ENCODE data around the gene RABGAP1L. TPM values are rescaled to one million over a fixed set of nuclear protein-coding genes. Genes with fewer than 3 reads are reported as not detected.
"Not testable (repeated sequence)": the region's sequence is repeated elsewhere in the genome, so short reads cannot be mapped to it uniquely, and the experiment has no call there.

RABGAP1L gene
- total and polyA plus RNA-seq, 2 donors from 2014 or later = 16.2 to 48.5 TPM

- H3K27me3 ChIP-seq (ENCODE audit: control insufficient read depth, insufficient read depth, low read length) = no peaks in the 10 kb centered on the region
- FAIRE-seq (no peak), DNase-seq (no peak)
- H3K36me3 ChIP-seq (ENCODE audit: control insufficient read depth in 2 of 3, insufficient read depth in 3 of 3, low read length in 3 of 3) = no peaks in the 10 kb centered on the region
- no peak overlapping the region for H3K27ac ChIP-seq (ENCODE audit: low read depth in 2 of 2, low read length in 2 of 2)
- H3K4me3 ChIP-seq (ENCODE audit: low read length in 3 of 3) = no peak overlapping the region
- no peaks in the 10 kb centered on the region for H3K4me1 ChIP-seq (ENCODE audit: control insufficient read depth in 2 of 3, insufficient read depth in 2 of 3, low read depth in 1 of 3, low read length in 3 of 3)
- intact Hi-C loops (cut with DNase I) = no loop called here
- no peak overlapping the region for H3K9ac ChIP-seq (ENCODE audit: low read length in 3 of 3)
- H3K9me3 ChIP-seq (ENCODE audit: control insufficient read depth in 2 of 3, insufficient read depth in 1 of 3, low read length in 3 of 3) = no peaks in the 10 kb centered on the region
- TF ChIP-seq, protein P1, sequence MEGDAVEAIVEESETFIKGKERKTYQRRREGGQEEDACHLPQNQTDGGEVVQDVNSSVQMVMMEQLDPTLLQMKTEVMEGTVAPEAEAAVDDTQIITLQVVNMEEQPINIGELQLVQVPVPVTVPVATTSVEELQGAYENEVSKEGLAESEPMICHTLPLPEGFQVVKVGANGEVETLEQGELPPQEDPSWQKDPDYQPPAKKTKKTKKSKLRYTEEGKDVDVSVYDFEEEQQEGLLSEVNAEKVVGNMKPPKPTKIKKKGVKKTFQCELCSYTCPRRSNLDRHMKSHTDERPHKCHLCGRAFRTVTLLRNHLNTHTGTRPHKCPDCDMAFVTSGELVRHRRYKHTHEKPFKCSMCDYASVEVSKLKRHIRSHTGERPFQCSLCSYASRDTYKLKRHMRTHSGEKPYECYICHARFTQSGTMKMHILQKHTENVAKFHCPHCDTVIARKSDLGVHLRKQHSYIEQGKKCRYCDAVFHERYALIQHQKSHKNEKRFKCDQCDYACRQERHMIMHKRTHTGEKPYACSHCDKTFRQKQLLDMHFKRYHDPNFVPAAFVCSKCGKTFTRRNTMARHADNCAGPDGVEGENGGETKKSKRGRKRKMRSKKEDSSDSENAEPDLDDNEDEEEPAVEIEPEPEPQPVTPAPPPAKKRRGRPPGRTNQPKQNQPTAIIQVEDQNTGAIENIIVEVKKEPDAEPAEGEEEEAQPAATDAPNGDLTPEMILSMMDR (IDR thresholded peaks at IDR 0.05; ENCODE audit: borderline replicate concordance, extremely low read depth, insufficient read depth) = no peak
Observed at GRCh38 chr1:174815036-174815435, 655.7 kb downstream of the RABGAP1L start.

DNA sequence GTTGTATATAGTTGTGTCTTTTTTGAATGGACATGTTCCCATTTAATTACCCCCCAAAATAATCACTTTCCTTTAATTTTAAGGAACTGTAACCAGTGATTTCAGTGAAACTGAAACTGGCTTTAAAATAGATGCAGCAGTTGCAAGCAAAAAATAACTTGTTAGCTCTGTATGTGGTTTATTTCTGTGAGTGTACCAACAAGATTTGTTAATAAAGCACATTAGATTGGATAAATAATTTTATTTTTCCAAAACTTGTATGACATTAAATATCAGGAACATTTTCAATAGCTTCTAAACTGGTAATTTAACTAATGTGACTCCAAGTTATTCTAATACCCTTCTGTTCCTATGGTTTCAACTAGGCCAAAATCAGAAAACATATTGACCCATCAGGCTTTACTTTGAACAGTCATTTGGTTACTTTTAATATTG, 656.2 kb downstream of the RABGAP1L start:
- intact Hi-C loops (cut with DNase I) = no loop called here
- TF ChIP-seq, protein P1 (IDR thresholded peaks at IDR 0.05; ENCODE audit: borderline replicate concordance, extremely low read depth, insufficient read depth) = no peak
- no peak for FAIRE-seq

GRCh38 chr1:174816621-174817020, 657.3 kb downstream of the RABGAP1L start:
- intact Hi-C loops (cut with DNase I); H3K27me3 ChIP-seq (ENCODE audit: control insufficient read depth, insufficient read depth, low read length); H3K4me3 ChIP-seq (ENCODE audit: low read length in 3 of 3); H3K4me1 ChIP-seq (ENCODE audit: control insufficient read depth in 2 of 3, insufficient read depth in 2 of 3, low read depth in 1 of 3, low read length in 3 of 3); FAIRE-seq; DNase-seq; H3K36me3 ChIP-seq (ENCODE audit: control insufficient read depth in 2 of 3, insufficient read depth in 3 of 3, low read length in 3 of 3); H3K27ac ChIP-seq (ENCODE audit: low read depth in 2 of 2, low read length in 2 of 2); H3K9me3 ChIP-seq (ENCODE audit: control insufficient read depth in 2 of 3, insufficient read depth in 1 of 3, low read length in 3 of 3); H3K9ac ChIP-seq (ENCODE audit: low read length in 3 of 3): not testable (repeated sequence)

More for the DNA sequence above, 656.2 kb downstream of the RABGAP1L start:
- Histone ChIP-seq H3K36me3 (ENCODE audit: control insufficient read depth in 2 of 3, insufficient read depth in 3 of 3, low read length in 3 of 3) (no peaks in the 10 kb centered on the region), H3K27me3 (ENCODE audit: control insufficient read depth, insufficient read depth, low read length) (no peaks in the 10 kb centered on the region), H3K4me3 (ENCODE audit: low read length in 3 of 3) (no peak overlapping the region), H3K9me3 (ENCODE audit: control insufficient read depth in 2 of 3, insufficient read depth in 1 of 3, low read length in 3 of 3) (no peaks in the 10 kb centered on the region), H3K27ac (ENCODE audit: low read depth in 2 of 2, low read length in 2 of 2) (no peak overlapping the region), H3K4me1 (ENCODE audit: control insufficient read depth in 2 of 3, insufficient read depth in 2 of 3, low read depth in 1 of 3, low read length in 3 of 3) (no peaks in the 10 kb centered on the region), H3K9ac (ENCODE audit: low read length in 3 of 3) (no peak overlapping the region)
- DNase-seq = no peak

GRCh38 chr1:174818014-174818616, 658.8 kb downstream of the RABGAP1L start:
- intact Hi-C loops (cut with DNase I) = no loop called here
- H3K36me3 ChIP-seq (ENCODE audit: control insufficient read depth in 2 of 3, insufficient read depth in 3 of 3, low read length in 3 of 3) = no peaks in the 10 kb centered on the region
- no peaks in the 10 kb centered on the region for H3K27me3 ChIP-seq (ENCODE audit: control insufficient read depth, insufficient read depth, low read length)
- no peak overlapping the region for H3K9ac ChIP-seq (ENCODE audit: low read length in 3 of 3)
- DNase-seq (no peak), FAIRE-seq (no peak)
- no peak overlapping the region for H3K27ac ChIP-seq (ENCODE audit: low read depth in 2 of 2, low read length in 2 of 2)
- H3K9me3 ChIP-seq (ENCODE audit: control insufficient read depth in 2 of 3, insufficient read depth in 1 of 3, low read length in 3 of 3) = no peaks in the 10 kb centered on the region
- no peaks in the 10 kb centered on the region for H3K4me1 ChIP-seq (ENCODE audit: control insufficient read depth in 2 of 3, insufficient read depth in 2 of 3, low read depth in 1 of 3, low read length in 3 of 3)
- TF ChIP-seq, protein P1 (IDR thresholded peaks at IDR 0.05; ENCODE audit: borderline replicate concordance, extremely low read depth, insufficient read depth) = no peak
- no peak overlapping the region for H3K4me3 ChIP-seq (ENCODE audit: low read length in 3 of 3)
